Stimulated activated CD4-positive, alpha-beta T cell treated with anti-CD3 and anti-CD28 coated beads, Interleukin-1b, Interleukin-23, amount 100 ng/mL, for 24 hours (primary cell): ENCODE measurements around the gene PHAF1.

Source experiments
- DNase-seq, 4 experiments: peaks; one replicate each; pipeline ENCODE4 v3.0.0-alpha.2; 2020; ENCODE audit warnings: low read depth in 4 of 4, low spot score in 1 of 4

The PHAF1 gene

DNA sequence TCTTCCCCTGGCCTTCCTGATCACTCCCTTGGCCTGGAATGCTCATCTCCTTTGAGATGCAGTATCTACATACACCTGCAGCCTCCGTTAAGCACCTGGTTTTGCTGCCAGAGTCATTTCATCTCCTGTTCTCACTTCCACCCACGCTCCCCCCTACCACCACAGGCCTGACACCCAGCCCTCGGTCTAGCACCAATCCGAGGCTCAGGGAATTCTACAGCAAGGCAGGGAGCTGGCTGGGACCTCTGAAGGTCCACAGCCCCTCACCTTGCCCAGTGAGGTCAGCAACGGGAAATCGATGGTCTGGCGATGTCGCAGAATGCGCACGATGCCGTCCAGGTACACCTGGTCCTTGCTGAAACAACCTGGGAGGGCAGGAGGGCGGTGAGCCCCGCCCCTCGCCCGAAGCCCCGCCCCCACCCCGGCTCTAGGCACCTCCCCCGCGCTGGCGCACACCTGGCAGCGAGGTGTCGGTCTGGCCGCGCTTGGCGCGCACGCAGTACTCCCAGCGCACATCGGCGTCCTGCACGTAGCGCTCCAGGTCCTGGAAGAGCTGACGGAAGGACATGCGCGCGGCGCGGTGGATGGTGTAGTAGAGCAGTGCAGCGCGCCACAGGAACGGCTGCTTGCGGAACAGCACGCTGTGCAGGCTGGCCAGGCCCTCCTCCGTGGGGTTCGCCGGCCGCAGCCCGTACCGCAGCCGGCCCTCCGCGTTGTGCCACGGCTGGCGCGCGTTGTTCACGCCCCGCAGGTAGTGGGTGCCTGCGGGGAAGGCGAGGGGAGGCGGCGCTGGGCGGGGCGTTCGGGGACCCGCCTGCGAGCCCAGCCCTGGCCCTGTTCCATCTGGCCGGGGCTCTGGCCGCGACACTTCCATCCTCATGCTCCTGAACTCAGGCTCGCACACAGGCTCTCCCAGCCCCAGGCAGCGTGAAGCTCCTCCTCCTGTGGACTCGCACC is 68.3 kb downstream of the PHAF1 start:
- no peak for DNase-seq

DNA sequence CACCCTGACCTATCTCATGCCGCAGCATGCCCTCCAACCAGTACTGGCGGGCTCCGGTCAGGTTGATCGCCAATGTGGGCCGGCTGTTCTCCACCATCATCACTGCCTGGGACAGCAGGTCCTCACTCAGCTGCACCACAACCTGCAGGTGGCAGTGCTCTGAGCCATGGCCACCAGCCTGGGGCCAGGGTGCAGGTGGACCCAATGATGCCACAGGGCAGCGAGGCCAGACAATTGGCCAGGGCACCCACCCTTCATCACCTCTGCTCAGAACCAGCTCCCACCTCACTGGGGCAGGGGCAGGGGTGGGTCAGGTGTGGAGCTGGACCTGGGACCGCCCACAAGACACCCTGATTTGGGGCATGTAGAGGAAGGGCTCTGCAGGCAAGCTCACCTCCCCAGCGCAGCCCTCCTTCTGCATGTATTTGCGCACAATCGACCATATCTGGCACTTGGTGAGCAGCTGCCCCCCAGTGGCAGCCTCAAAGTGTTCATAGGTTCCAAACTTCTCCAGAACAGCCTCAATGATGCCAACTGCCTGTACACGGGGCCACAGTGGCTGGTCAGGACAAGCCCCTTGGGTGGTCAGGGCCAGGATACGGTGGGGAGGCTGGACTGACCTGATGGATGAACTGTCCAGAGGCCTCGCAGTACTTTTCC is 69.8 kb downstream of the PHAF1 start:
- no peak for DNase-seq

DNA sequence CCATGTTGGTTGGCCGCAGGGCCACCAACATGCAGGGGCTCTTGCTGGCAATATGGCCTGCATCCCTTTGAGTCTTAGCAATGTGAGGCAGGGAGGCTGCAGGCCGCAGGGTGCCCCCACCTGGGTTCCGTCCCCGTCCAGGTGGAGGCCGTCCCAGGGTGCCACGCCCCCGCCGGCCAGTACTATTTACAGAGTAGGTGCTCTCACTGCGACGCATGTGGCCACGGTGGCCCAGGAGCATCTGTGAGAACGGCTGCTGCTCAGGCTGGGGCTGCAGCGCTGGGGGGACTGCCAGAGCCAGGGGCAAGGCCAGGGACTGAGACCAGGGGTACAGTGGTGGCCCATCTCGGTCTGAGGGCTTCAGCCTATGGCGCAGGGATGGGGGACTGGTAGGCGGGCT is 70.4 kb downstream of the PHAF1 start:
- no peak for DNase-seq

DNA sequence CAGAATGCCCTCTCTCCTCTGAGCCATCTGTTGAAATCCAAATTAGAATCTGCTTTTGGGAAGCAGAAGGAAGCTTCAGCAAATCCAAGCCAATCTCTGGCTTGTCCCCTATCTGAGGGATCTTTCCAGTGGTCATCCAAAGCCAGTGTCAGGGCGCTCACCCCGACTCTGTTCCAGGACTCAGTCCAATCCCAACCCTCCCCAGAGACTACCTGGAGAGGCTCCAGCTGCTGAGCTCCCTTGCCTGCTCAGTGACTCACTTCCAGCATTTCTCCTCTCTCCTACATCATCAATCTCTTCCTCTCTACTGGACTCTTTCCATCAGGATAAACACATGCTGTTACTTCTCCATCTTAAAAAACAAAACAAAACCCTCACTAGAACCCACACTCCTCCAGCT is 71.6 kb downstream of the PHAF1 start:
- no peak for DNase-seq

DNA sequence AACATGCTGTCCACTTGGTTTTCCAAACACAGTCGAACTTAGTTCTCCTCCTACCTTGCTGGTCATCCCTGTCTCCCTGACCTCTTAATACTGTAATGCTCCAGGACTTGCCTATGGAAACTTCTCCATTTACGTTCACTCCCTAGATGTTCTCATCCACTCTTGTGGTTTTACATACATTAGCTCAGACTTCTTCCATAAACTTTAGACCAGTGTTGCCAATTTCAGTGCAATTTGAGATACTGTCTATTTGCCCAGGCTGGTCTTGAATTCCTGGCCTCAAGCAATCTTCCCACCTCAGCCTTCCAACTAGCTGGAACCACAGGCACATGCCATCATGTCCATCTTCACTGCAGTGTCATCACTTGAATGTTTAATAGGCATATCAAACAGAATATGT is 72.5 kb downstream of the PHAF1 start:
- DNase-seq, result no peak

DNA sequence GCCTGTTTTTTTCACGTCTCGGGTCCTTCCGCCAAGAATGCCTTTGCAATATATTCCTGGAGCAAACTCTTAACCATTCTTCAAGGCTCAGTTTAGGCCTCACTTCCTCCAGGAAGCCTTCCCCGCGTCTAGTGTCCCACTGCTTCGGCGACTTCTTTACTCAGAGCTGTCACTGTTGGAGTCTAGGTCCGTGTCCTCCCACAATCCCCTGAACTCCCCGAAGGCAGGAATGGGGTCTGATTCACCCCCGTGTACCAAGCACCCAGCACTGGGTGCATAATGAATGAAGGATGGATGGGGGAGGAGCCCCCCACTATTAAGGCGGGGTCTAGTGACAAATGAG is 73.5 kb downstream of the PHAF1 start:
- no peak for DNase-seq

DNA sequence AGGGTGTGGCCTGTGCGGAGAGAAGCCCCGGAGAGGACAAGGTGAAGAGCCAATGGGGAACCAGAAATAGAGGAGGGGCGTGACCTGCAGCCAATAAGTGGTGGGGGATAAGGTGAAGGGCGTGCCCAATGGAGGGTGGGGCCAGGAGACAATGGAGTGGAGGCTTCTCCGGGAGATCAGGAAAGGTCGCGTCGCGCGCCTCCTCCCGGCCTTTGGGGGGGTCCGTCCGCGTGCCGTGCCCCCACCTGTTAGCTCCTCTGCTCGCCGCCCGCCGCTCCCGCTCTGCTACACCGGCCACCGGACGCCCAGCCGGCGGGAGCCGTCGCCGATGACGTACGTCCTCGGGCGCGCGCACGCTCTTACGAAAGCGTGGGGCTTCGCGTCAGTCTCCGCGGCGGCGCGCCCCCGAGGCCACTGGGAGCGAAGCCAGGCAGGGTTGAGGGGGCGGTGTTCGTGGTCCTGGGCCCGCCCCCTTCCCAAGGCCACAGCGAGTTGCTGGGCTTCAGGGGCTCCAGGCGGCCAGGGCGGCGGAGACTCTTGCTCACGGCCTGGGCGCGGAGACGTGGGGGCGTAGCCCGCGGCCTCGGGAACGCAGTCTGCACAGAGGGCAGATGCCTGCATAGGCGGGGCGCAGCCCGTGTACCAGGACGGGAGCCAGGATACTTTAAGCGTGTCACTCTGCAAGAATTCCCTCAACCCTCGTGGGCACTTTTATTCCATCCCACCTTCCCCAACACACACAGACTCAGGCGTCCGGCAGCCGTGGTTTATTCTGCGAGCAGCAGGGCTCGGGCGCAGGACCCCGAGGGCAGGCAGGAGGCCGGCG is 74.1 kb downstream of the PHAF1 start, which contains the start of gene MATCAP1:
TSS of gene MATCAP1 (minus strand) at position 337 of the 826 bp plus-strand sequence. CDS start 3,353 bp downstream, outside the sequence.
- DNase-seq, result peak; percentile 72 to 91 (median 84)

DNA sequence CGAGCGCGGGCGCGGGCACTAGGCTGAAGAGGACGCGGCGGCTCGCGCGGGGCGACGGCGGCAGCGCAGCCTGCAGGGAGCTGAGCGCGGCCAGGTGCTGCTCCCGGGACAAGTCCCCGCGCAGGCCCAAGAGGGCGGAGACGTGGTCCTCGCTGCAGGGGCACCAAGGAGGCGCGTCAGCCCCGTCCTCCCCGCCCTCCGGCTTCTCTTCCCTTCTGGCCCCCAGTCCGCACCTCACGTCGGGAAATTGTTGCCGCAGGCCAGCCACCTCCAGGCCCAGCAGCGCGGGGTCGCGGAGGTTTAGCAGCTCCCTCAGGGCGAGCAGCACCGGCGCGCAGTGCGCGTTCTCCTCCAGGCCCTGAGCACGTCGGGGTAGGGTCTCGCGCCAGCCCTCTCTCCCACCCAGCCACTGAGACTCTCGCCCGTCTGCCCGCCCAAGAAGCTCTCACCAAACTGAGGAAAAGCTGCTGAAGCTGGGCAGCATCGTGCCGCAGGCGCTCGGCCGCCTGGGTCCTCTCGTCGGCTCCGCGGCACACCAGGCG is 74.8 kb downstream of the PHAF1 start:
- DNase-seq, result no peak

DNA sequence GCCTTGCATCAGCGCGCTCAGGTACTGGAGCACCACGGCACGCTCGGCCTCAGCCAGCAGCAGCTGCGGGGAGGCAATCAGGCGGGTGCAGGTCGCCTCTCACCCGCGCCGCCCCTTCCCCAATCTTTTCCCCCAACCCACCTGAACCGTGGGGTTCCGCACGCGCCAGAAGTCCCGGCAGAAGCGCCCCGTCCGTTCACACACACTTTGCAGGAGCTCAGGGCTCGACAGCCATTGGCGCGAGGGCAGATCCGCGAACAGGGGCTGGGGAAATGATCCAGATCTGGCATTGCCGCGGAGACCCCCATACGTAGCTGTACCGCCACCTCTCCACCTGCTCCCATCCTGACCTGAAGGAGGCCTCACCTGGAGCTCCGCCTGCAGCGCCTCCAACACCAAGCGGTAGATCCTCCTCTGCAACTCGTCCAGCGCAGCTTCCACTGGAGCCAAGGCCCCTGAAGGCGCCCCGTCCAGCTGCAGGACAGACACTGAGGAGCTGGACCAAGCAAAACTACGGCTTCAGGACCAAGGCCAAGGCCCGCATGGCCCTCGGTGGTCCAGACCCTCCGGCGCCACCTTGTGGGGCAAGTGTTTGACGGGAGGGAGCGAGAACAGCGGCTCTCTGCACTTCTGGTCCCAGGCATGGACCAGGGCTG is 75.4 kb downstream of the PHAF1 start:
- DNase-seq, result peak; percentile 70 to 74 (median 74)

DNA sequence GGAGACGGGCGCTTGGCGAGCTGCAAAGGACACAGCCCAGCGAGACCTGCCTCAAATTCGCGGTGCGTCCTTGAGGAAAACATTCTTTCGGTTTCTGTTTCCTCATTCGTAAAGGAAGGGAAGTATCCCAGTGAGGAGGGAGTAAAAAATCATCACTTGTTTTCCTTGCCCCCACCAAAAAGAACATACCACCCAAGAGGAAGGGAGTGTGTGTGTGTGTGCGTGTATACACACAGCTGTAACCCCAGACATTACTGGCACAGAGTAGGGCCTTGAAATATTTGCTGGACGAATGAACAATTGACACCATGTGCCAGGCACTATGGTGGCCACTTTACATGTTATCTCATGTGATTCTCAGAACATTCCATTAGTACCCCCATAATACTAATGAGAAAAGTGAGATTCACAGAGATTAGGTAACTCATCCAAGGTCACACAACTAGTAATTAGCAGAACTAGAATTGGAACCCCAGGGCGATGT is 76.0 kb downstream of the PHAF1 start:
- DNase-seq, result no peak

DNA sequence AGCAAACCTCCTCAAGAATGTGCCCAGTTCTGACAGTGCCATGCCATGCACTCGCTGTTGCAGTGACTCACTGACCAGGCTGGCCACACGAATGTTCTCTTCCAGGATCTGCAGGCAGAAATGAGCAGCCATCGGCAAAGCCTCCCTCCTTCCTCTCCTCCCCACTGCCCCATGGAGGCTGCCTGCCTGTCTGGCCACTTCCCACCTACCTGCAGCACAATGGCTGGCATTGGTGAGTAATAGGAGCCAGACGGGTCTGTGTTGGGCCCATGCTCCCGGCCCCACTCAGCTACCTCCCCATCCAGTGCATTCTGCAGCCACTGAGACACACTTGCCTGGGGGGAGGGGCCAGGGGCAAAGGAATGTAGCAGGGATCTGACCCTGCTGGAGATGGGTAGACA is 76.8 kb downstream of the PHAF1 start:
- DNase-seq, result no peak

DNA sequence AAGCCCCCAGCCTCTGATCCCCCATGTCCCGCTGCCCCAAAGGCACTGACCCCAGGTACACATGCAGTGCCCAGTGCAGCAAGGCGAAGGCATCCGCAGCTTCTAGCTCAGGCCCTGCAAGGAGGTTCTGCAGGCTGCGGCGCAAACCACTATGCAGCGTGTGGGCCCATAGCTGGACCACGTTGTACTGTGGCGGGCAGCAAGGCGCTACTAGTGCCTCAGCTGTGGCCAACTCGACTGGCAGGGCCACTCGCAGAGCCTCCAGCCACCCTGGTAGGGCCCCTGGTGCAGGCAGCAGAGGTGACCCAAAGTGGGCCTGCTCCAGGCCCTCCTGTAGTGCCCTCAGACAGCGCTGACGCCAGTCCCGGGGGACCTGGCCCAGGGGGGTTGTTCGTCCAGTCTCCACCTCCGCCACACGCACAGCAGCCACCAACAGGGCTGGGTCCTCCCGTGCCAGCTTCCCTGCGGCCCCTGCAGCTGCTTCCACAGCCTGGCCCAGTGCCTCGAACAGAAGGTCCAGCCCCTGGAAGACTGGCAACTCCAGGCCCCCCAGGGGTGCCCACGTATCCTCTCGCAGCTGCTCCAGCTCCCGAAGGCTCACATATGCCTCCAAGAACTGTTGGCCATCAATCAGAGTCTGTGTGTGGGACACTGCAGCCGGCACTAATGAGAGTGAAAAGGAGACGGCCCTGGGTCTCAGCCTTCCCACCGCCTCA is 77.6 kb downstream of the PHAF1 start:
- DNase-seq, result no peak

DNA sequence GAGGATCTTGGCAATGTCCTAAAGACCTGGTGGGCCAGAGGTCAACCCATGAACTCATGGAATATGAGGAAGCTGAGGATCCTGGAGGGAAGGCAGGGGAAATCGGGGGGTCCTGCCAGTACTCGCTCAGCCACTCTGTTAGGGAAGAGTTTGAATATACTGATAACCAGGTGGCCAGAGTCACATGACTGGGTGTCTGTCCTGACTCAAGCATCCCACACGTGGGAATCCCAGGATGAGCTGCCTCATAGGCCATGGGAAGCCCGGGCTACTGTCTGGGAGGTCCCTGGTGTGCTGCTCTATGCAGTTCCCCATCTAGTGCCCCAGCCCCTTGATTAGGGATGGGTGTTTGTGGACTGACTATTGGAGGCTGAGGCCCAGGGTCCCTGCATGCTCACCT is 78.6 kb downstream of the PHAF1 start:
- no peak for DNase-seq

DNA sequence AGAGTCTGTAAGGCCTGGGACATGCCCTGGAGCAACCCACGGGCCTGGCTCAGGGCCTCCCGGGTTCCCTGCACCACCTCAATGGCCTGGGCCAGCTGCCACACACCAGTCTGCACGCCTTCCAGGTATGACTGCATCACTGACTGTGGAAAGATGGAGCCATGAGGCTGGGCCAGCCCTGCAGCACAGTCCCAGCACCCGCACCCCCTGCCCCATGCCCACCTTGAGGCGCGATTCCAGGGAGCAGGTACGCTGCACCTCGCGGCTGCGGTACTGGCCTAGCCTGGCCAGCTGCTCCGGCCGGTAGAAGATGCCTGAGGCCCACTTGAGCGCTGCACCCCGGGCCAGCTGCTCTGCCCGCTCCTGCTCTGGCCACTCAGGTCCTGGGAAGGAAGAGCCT is 79.1 kb downstream of the PHAF1 start:
- no peak for DNase-seq

DNA sequence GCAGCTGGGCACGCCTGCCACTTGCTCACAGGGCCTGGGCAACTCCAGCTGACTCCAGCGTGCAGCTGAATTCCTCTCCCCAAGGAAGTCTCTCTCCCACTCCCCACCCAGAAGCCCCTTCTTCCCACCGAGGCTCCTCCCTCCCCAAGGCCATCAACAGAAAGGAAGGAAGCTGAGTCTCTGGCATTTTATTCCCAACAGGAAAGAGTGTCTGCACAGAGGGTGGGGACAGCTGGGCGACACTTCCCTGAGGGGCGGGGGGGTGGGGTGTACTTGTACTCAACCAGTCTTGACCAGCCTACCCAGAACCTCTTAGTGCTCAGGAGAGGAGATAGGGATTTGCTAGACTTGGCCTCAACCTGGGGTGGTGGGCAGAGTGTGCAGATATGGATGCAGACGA is 80.3 kb downstream of the PHAF1 start, which contains the start of gene EXOC3L1:
TSS of gene EXOC3L1 (minus strand) at position 96 of the 400 bp plus-strand sequence. CDS start 460 bp downstream, outside the sequence.
- DNase-seq, result no peak

DNA sequence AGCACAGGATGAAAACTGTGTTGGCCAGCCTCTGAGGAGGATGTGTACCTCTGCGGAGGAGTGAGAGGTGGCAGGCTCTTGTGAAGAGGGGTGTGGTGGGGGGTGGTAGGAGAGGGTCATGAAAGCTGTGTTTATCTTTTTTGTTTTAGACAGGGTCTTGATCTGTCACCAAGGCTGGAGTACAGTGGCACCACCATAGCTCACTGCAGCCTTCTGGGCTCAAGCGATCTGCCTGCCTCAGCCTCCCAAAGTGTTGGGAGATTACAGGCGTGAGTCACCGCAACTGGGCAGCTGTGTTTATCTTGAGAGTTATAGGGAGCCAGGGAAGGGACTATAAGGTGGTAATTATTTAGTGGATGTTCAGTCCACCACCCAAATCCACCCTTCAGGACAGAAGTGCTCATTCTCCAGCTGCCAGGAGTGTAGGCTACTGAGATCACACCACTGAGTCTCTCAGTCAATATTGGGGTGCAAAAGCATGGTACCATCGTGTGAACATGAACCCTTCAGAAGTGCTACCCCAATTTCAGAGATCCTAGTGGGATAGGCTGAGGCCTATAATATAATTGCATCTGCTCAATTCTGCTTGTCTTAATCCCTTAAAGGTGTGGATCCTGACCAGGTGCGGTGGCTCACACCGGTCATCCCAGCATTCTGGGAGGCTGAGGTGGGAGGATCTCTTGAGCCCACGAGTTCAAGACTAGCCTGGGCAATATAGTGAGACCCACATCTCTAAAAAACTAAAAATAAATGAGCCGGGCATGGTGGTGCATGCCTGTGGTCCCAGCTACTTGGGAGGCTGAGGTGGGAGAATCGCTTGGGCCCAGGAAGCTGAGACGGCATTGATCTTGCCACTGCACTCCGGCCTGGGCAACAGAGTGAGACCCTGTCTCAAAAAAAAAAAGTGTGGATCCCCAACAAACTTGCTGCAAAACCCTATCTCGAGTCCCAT is 81.0 kb downstream of the PHAF1 start:
- DNase-seq, result no peak

DNA sequence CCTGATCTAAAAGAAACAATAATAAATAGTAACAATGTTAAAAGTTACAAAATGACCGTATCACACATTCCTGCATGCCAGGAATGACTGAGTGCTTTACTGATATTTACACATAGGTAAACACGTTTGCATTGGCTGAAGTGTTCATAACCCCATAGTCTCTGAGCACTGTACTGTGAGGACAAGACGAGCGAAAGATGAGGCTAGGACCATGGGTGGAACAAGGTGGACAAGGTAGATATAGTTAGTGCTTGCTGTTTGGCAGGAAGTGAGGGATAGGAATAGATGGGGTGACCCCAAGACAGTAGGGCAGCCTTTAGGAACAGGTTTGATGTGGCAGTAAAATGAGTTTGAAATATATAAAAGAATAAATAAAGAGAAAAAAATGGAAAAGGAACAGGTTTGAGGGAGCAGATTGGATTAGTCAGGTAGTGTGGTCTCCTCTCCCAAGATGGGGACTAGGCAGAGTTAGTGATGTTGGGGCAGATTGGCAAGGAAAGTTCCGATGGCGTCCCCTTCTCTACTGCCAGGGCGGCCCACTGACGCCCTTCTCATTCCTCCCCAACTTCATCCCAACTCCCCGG is 81.8 kb downstream of the PHAF1 start:
- DNase-seq, result no peak

DNA sequence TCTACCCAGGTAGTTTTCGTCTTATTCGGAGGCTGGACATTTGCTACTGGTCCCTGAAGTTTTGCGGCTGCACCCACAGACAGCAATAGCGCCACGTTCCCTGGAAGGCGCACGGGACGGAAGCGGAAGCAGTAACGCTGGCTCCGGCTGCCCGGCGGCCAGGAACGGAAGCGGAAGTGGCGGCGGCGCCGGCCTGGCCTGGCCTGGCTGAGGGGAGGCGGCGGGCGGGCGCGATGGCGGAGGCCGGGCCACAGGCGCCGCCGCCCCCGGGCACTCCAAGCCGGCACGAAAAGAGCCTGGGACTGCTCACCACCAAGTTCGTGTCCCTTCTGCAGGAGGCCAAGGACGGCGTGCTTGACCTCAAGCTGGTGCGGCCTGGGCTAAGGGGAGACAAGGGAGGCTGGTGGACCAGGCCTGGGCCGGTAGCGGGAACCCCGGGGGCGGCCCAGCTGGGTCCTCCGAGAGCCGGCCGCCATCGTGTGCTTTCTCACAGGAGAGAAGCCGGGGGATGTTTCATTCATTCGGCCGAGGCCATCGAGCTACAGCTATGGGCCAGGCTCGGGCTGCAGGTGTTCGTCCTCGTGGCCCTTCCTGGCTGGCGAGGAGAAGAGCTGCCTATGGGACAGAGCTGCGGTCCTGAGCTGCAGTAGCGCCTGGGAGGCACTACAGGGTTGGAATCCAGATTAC is 82.4 kb downstream of the PHAF1 start, which contains the start of gene E2F4:
TSS of gene E2F4 (plus strand) at position 161 of the 687 bp plus-strand sequence. CDS start at position 234, 73 bp downstream.
- peak; percentile 63 to 86 (median 74) for DNase-seq
